HCT116 (cell line): ENCODE data around the gene FGGY. TPM values are rescaled to one million over a fixed set of nuclear protein-coding genes. Genes with fewer than 3 reads are reported as not detected.
"Not testable (repeated sequence)": the region's sequence is repeated elsewhere in the genome, so short reads cannot be mapped to it uniquely, and the experiment has no call there.

ENCODE experiments used
- ATAC-seq: fragments of 200-7000 bp; cut with Tn5 transposase; 2 replicates; pipeline ENCODE4 v1.9.1; 2020; ENCODE audit warnings: mild to moderate bottlenecking, moderate library complexity
- BruUV-seq: library from RNA; stranded (reverse); fragments of 400-500 nt; replicated peaks from 2 replicates; lab custom pipeline; 2021; lab: Mats Ljungman, UMichigan
- CTCF ChIA-PET: fragments of 300-600 bp; sonication (Branson Sonifier 250); formaldehyde crosslinking; loops from one replicate; lab custom pipeline; 2021; ENCODE audit warnings: antibody characterized with exemption; lab: Charles Lee
- POLR2A ChIA-PET: fragments of 300-600, 350-600 bp; sonication (Branson Sonifier 250); formaldehyde crosslinking; loops from one replicate; lab custom pipeline; 2021; ENCODE audit warnings: antibody characterized with exemption; lab: Charles Lee
- RAD21 ChIA-PET, 2 experiments: fragments of 300-600 bp; sonication (Branson Sonifier 250); formaldehyde crosslinking; loops; one replicate each; lab custom pipeline; 2023; ENCODE audit warnings: low total read pairs in 2 of 2; ENCODE audit not compliant: uncharacterized antibody in 2 of 2, unreplicated experiment in 2 of 2, low non-redundant PET in 1 of 2; lab: Charles Lee
- DNase-seq: peaks from one replicate; pipeline ENCODE4 v3.0.0-alpha.2; 2010; ENCODE audit warnings: low read depth, low spot score
- H2AFZ ChIP-seq: fragments of 200-600 bp; shearing (Covaris generic), sonication (generic); 2 replicates; pipeline ENCODE4 v1.6.1; 2017; ENCODE audit warnings: low read depth, mixed run types, mixed read lengths, antibody characterized with exemption, low read length; ENCODE audit not compliant: poor library complexity, severe bottlenecking
- H3K27ac ChIP-seq: 2 replicates; pipeline ENCODE4 v1.5.1; 2012; ENCODE audit warnings: low read depth, low read length
- H3K27me3 ChIP-seq: fragments of 200-600 bp; sonication (generic); 2 replicates; pipeline ENCODE4 v1.6.1; 2016; ENCODE audit warnings: mixed run types, low read length, mixed read lengths; ENCODE audit not compliant: insufficient read depth
- H3K36me3 ChIP-seq, 2 experiments: fragments of 200-500 bp in 1 of 2; fragments of 200-600 bp in 1 of 2; sonication (Bioruptor generic) in 1 of 2; sonication (generic) in 1 of 2; 2 replicates each; pipeline versions ENCODE4 v1.5.1 to v1.6.1; 2014 to 2016; ENCODE audit warnings: low read length in 2 of 2, inconsistent platforms in 1 of 2, mixed read lengths in 1 of 2, mixed run types in 1 of 2; ENCODE audit not compliant: insufficient read depth in 2 of 2, control insufficient read depth in 1 of 2
- H3K4me1 ChIP-seq, 2 experiments: fragments of 200-600 bp in 1 of 2; sonication (generic) in 1 of 2; 2 replicates each; pipeline versions ENCODE4 v1.5.1 to v1.6.1; 2012 to 2017; ENCODE audit warnings: low read length in 2 of 2, inconsistent platforms in 1 of 2, mild to moderate bottlenecking in 1 of 2, mixed read lengths in 1 of 2, mixed run types in 1 of 2, moderate library complexity in 1 of 2; ENCODE audit not compliant: insufficient read depth in 2 of 2, control insufficient read depth in 1 of 2
- H3K4me2 ChIP-seq: fragments of 200-600 bp; sonication (generic); 2 replicates; pipeline ENCODE4 v1.6.1; 2017; ENCODE audit warnings: mixed run types, low read length, mixed read lengths
- H3K4me3 ChIP-seq, 2 experiments: fragments of 200-600 bp in 1 of 2; sonication (generic) in 1 of 2; replicated peaks in 1 of 2; 2 replicates each; pipeline ENCODE4 v1.5.1; 2011 to 2016; ENCODE audit warnings: low read length in 2 of 2, control low read depth in 1 of 2, low read depth in 1 of 2, mild to moderate bottlenecking in 1 of 2, mixed read lengths in 1 of 2, mixed run types in 1 of 2
- H3K79me2 ChIP-seq: fragments of 200-600 bp; sonication (generic); 2 replicates; pipeline ENCODE4 v1.6.1; 2017; ENCODE audit warnings: mild to moderate bottlenecking, mixed run types, low read length, moderate library complexity, mixed read lengths; ENCODE audit not compliant: insufficient read depth
- H3K9ac ChIP-seq: fragments of 200-600 bp; sonication (generic); 2 replicates; pipeline ENCODE4 v1.6.1; 2016; ENCODE audit warnings: low read length, mixed read lengths
- H3K9me2 ChIP-seq: fragments of 200-600 bp; sonication (generic), shearing (Covaris generic); 2 replicates; pipeline ENCODE4 v1.6.1; 2017; ENCODE audit warnings: mixed run types, mild to moderate bottlenecking, moderate library complexity; ENCODE audit not compliant: insufficient read depth
- H3K9me3 ChIP-seq, 2 experiments: fragments of 200-500 bp in 1 of 2; fragments of 200-600 bp in 1 of 2; sonication (Bioruptor generic) in 1 of 2; sonication (generic) in 1 of 2; 2 replicates each; pipeline ENCODE4 v1.6.1; 2014 to 2017; ENCODE audit warnings: low read length in 2 of 2, mixed read lengths in 2 of 2, inconsistent platforms in 1 of 2, low read depth in 1 of 2, mild to moderate bottlenecking in 1 of 2, mixed run types in 1 of 2, moderate library complexity in 1 of 2; ENCODE audit not compliant: control insufficient read depth in 1 of 2, insufficient read depth in 1 of 2
- H4K20me1 ChIP-seq: fragments of 200-600 bp; sonication (generic), shearing (Covaris generic); 2 replicates; pipeline ENCODE4 v1.6.1; 2017; ENCODE audit warnings: mixed run types, mild to moderate bottlenecking, moderate library complexity; ENCODE audit not compliant: insufficient read depth
- CEBPB ChIP-seq: IDR thresholded peaks from 2 replicates; pipeline ENCODE4 v1.6.1; 2012; ENCODE audit warnings: low read depth
- CTCF ChIP-seq, 3 experiments: fragments of 200-600 bp in 1 of 3; sonication (generic) in 1 of 3; IDR thresholded peaks in 2 of 3; conservative IDR thresholded peaks in 1 of 3; 2 replicates each; pipeline ENCODE4 v1.5.1; 2012 to 2017; ENCODE audit warnings: low read depth in 2 of 3, low read length in 2 of 3, antibody characterized with exemption in 1 of 3, borderline replicate concordance in 1 of 3, control low read depth in 1 of 3, mild to moderate bottlenecking in 1 of 3, mixed read lengths in 1 of 3, mixed run types in 1 of 3, moderate library complexity in 1 of 3; ENCODE audit not compliant: insufficient read depth in 1 of 3
- EZH2 ChIP-seq: fragments of 200-600 bp; sonication (generic); IDR thresholded peaks from 2 replicates; pipeline ENCODE4 v1.6.1; 2017; ENCODE audit warnings: antibody characterized with exemption, mixed run types
- FOSL1 ChIP-seq: IDR thresholded peaks from 2 replicates; pipeline ENCODE4 v1.6.1; 2012; ENCODE audit warnings: low read depth
- POLR2AphosphoS5 ChIP-seq: IDR thresholded peaks from 2 replicates; pipeline ENCODE4 v1.6.1; 2011; ENCODE audit warnings: mild to moderate bottlenecking, low read depth, low read length, moderate library complexity
- SIN3A ChIP-seq: IDR thresholded peaks from 2 replicates; pipeline ENCODE4 v1.6.1; 2012; ENCODE audit warnings: low read depth
- SRF ChIP-seq: IDR thresholded peaks from 2 replicates; pipeline ENCODE4 v1.6.1; 2012; ENCODE audit warnings: low read depth
- intact Hi-C: fragments of 100-400 bp; cut with micrococcal nuclease; formaldehyde crosslinking; loops from 2 replicates; pipeline ENCODE4 v1.10.0; 2022
- total RNA-seq: library from RNA; stranded (reverse); gene quantifications from one replicate; pipeline ENCODE4 v1.2.1, GENCODE V29; 2021; ENCODE audit not compliant: unreplicated experiment
- TF ChIP-seq, protein P1 (sequence below): IDR thresholded peaks from 2 replicates; pipeline ENCODE4 v1.6.1; 2011; ENCODE audit warnings: mild to moderate bottlenecking, low read length, moderate library complexity; ENCODE audit not compliant: insufficient replicate concordance; ENCODE audit errors: extremely low read depth

The FGGY gene
- total RNA-seq, 1 experiment from 2014 or later, result 10.6 TPM

- H3K4me2 ChIP-seq, H3K4me3 ChIP-seq, H3K79me2 ChIP-seq, intact Hi-C loops, H3K36me3 ChIP-seq, RAD21 ChIA-PET, POLR2A ChIA-PET, H3K4me1 ChIP-seq, CTCF ChIA-PET, DNase-seq, H3K27ac ChIP-seq, H4K20me1 ChIP-seq, H3K9ac ChIP-seq, BruUV-seq, H3K9me2 ChIP-seq, H3K9me3 ChIP-seq, ATAC-seq, H3K27me3 ChIP-seq, H2AFZ ChIP-seq: not testable (repeated sequence)
These were observed 175.2 kb downstream of the FGGY start for GRCh38 chr1:59471991-59472570.

- no peak overlapping the region for H3K9ac ChIP-seq
- ChIA-PET CTCF (no interaction called here), RAD21 (no interaction called here), POLR2A (no interaction called here)
- H3K27ac ChIP-seq, result no peak overlapping the region
- H3K4me2 ChIP-seq, result no peak overlapping the region
- BruUV-seq, result no TSS peak
- TF ChIP-seq, protein P1, sequence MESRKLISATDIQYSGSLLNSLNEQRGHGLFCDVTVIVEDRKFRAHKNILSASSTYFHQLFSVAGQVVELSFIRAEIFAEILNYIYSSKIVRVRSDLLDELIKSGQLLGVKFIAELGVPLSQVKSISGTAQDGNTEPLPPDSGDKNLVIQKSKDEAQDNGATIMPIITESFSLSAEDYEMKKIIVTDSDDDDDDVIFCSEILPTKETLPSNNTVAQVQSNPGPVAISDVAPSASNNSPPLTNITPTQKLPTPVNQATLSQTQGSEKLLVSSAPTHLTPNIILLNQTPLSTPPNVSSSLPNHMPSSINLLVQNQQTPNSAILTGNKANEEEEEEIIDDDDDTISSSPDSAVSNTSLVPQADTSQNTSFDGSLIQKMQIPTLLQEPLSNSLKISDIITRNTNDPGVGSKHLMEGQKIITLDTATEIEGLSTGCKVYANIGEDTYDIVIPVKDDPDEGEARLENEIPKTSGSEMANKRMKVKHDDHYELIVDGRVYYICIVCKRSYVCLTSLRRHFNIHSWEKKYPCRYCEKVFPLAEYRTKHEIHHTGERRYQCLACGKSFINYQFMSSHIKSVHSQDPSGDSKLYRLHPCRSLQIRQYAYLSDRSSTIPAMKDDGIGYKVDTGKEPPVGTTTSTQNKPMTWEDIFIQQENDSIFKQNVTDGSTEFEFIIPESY, result no peak
- TF ChIP-seq POLR2AphosphoS5 (no peak), SIN3A (no peak), FOSL1 (no peak), CTCF (IDR thresholded peaks at IDR 0.05 in 2 of 3, conservative IDR thresholded peaks at IDR 0.05 in 1 of 3; ENCODE audit: borderline replicate concordance in 1 of 3, insufficient read depth in 1 of 3, low read depth in 2 of 3, low read length in 2 of 3) (no peak), CEBPB (no peak), SRF (no peak), EZH2 (no peak)
- H3K27me3 ChIP-seq, result no peaks in the 10 kb centered on the region
- H3K9me3 ChIP-seq, result no peaks in the 10 kb centered on the region
- peaks cover 13 to 17% of the 10 kb centered on the region in 2 experiments for H3K4me1 ChIP-seq
- no peaks in the 10 kb centered on the region for H4K20me1 ChIP-seq
- ATAC-seq (no peak), DNase-seq (no peak)
- H3K4me3 ChIP-seq, result no peak overlapping the region
- H3K79me2 ChIP-seq, result no peaks in the 10 kb centered on the region
- no peak overlapping the region for H2AFZ ChIP-seq
- intact Hi-C loops, result no loop called here
- no peaks in the 10 kb centered on the region for H3K9me2 ChIP-seq
- no peaks in the 10 kb centered on the region for H3K36me3 ChIP-seq
These were observed 176.9 kb downstream of the FGGY start for GRCh38 chr1:59473831-59474230.
